Naive thymus-derived CD4-positive, alpha-beta T cell (primary cell): Measurements from ENCODE around the gene CUL9. TPM values are rescaled to one million over a fixed set of nuclear protein-coding genes. Genes with fewer than 3 reads are reported as not detected.
A peak's percentile ranks its signal among the peaks of the same experiment; 100 is the strongest.

Experiments
- ATAC-seq: fragments of 150-1000 bp; cut with Tn5 transposase; 2 replicates; pipeline ENCODE4 v1.10.0; 2021; ENCODE audit warnings: mild to moderate bottlenecking, moderate library complexity
- CTCF ChIA-PET: fragments of 350-600 bp; sonication (Branson Sonifier 250); formaldehyde crosslinking; loops from one replicate; lab custom pipeline; 2021; ENCODE audit warnings: antibody characterized with exemption; lab: Charles Lee
- POLR2A ChIA-PET: fragments of 350-600 bp; sonication (Branson Sonifier 250); formaldehyde crosslinking; loops from one replicate; lab custom pipeline; 2021; ENCODE audit warnings: antibody characterized with exemption, inconsistent platforms; lab: Charles Lee
- DNase-seq, 9 donors: peaks; one replicate each; pipeline versions ENCODE4 v3.0.0 to v3.0.0-alpha.2; 2020 to 2022; ENCODE audit warnings: mixed read lengths in 1 of 9
- H3K27ac ChIP-seq: one replicate; pipeline ENCODE4 v1.7.0; 2013; ENCODE audit warnings: mild to moderate bottlenecking, low read depth, low read length, moderate library complexity
- H3K27me3 ChIP-seq, 2 donors: one replicate each; pipeline ENCODE4 v1.7.0; 2013; ENCODE audit warnings: low read length in 2 of 2, mild to moderate bottlenecking in 2 of 2, moderate library complexity in 2 of 2; ENCODE audit not compliant: control insufficient read depth in 2 of 2, insufficient read depth in 2 of 2
- H3K36me3 ChIP-seq, 3 experiments: 1 replicate in 2 of 3; 2 replicates in 1 of 3; pipeline ENCODE4 v1.7.0; 2013; ENCODE audit warnings: low read length in 3 of 3, mild to moderate bottlenecking in 3 of 3, moderate library complexity in 1 of 3; ENCODE audit not compliant: insufficient read depth in 3 of 3, control insufficient read depth in 2 of 3
- H3K4me1 ChIP-seq, 2 donors: one replicate each; pipeline ENCODE4 v1.7.0; 2013; ENCODE audit warnings: low read length in 2 of 2, mild to moderate bottlenecking in 2 of 2, moderate library complexity in 1 of 2; ENCODE audit not compliant: control insufficient read depth in 2 of 2, insufficient read depth in 2 of 2
- H3K4me3 ChIP-seq: 2 replicates; pipeline ENCODE4 v1.7.0; 2013; ENCODE audit warnings: mild to moderate bottlenecking, low read length
- H3K9me3 ChIP-seq, 3 experiments: 1 replicate in 2 of 3; 2 replicates in 1 of 3; pipeline ENCODE4 v1.7.0; 2013; ENCODE audit warnings: low read length in 3 of 3; ENCODE audit not compliant: control insufficient read depth in 2 of 3
- H3K27ac Mint-ChIP-seq, 9 donors: one replicate each; pipeline ENCODE4 v1.8.0; 2020 to 2022; ENCODE audit warnings: mixed read lengths in 9 of 9, mild to moderate bottlenecking in 8 of 9, moderate library complexity in 5 of 9, inconsistent platforms in 2 of 9
- H3K27me3 Mint-ChIP-seq, 5 donors: one replicate each; pipeline ENCODE4 v1.8.0; 2021 to 2022; ENCODE audit warnings: mixed read lengths in 5 of 5, mild to moderate bottlenecking in 1 of 5
- H3K36me3 Mint-ChIP-seq, 5 donors: one replicate each; pipeline ENCODE4 v1.8.0; 2020 to 2022; ENCODE audit warnings: mixed read lengths in 5 of 5, mild to moderate bottlenecking in 3 of 5, inconsistent platforms in 1 of 5
- H3K4me1 Mint-ChIP-seq, 7 donors: one replicate each; pipeline ENCODE4 v1.8.0; 2020 to 2022; ENCODE audit warnings: mixed read lengths in 7 of 7, mild to moderate bottlenecking in 3 of 7, inconsistent platforms in 1 of 7
- H3K4me3 Mint-ChIP-seq, 10 donors: one replicate each; pipeline ENCODE4 v1.8.0; 2020 to 2022; ENCODE audit warnings: mild to moderate bottlenecking in 10 of 10, mixed read lengths in 10 of 10, moderate library complexity in 6 of 10, inconsistent platforms in 2 of 10
- H3K9me3 Mint-ChIP-seq, 11 donors: one replicate each; pipeline ENCODE4 v1.8.0; 2020 to 2022; ENCODE audit warnings: mixed read lengths in 11 of 11, mild to moderate bottlenecking in 4 of 11, inconsistent platforms in 1 of 11, moderate library complexity in 1 of 11
- intact Hi-C, 2 donors: fragments of 100-400 bp; cut with micrococcal nuclease; formaldehyde crosslinking; loops; one replicate each; pipeline ENCODE4 v1.15.1; 2023
- polyA plus RNA-seq, 2 donors: library from polyadenylated mRNA; unstranded; fragments of 300-500 nt; fragmentation: Illumina TruSeq; gene quantifications; one replicate each; pipeline ENCODE4 v1.2.3, GENCODE V29; 2021
- total RNA-seq, 6 experiments: library from RNA in 5 of 6; stranded (reverse) in 5 of 6; gene quantifications; 1 replicate in 5 of 6; 2 replicates in 1 of 6; pipeline ENCODE4 v1.2.3 and lab custom pipeline; 2021 to 2026

The CUL9 gene
- total and polyA plus RNA-seq, 7 experiments from 2014 or later: 12.3 to 123 (median 97.3) TPM

GRCh38 chr6:43181621-43181941 lies 415 bp upstream of the CUL9 start:
- intact Hi-C loops: no loop called here
- Histone ChIP-seq H3K9me3 (no peaks in the 10 kb centered on the region), H3K36me3 (peaks cover 8 to 52% (median 15%) of the 10 kb centered on the region in 3 experiments), H3K4me1 (peaks cover 34 to 46% of the 10 kb centered on the region in 2 donors), H3K4me3 (peak overlapping the region; percentile 81), H3K27ac (peak overlapping the region; percentile 87), H3K27me3 (no peaks in the 10 kb centered on the region)
- DNase-seq: no peak
- ATAC-seq: no peak
- H3K27ac Mint-ChIP-seq: peak overlapping the region; percentile 81 to 97 (median 94)
- no peaks in the 10 kb centered on the region for H3K27me3 Mint-ChIP-seq
- no peaks in the 10 kb centered on the region for H3K9me3 Mint-ChIP-seq
- peaks cover 0 to 30% (median 25%) of the 10 kb centered on the region in 5 donors for H3K36me3 Mint-ChIP-seq
- ChIA-PET POLR2A (interaction anchor here (1.2 to 1.9 kb wide), 4 partner anchors 9 to 197 kb away, joined by 5 to 21 read pairs (median 7); partner anchors contain the start of genes PPP2R5D and SRF), CTCF (interaction anchor here (0.8 kb wide), 1 partner anchor 24 kb away, joined by 3 read pairs; no protein-coding TSS in a partner anchor)
- peaks cover 41 to 55% (median 53%) of the 10 kb centered on the region in 7 donors for H3K4me1 Mint-ChIP-seq
- H3K4me3 Mint-ChIP-seq: peak overlapping the region; percentile 88 to 99 (median 93)

- Mint-ChIP-seq H3K36me3 (peaks cover 0 to 29% (median 27%) of the 10 kb centered on the region in 5 donors), H3K4me3 (peak overlapping the region; percentile 88 to 99 (median 93)), H3K27ac (peak overlapping the region; percentile 86 to 97 (median 94)), H3K4me1 (peaks cover 43 to 72% (median 61%) of the 10 kb centered on the region in 7 donors), H3K27me3 (no peaks in the 10 kb centered on the region), H3K9me3 (no peaks in the 10 kb centered on the region)
- ATAC-seq (no peak), DNase-seq (no peak)
- no peak overlapping the region for H3K4me3 ChIP-seq
- peak overlapping the region; percentile 87 for H3K27ac ChIP-seq
- H3K36me3 ChIP-seq: peaks cover 12 to 53% (median 21%) of the 10 kb centered on the region in 3 experiments
- H3K27me3 ChIP-seq: no peaks in the 10 kb centered on the region
- H3K9me3 ChIP-seq: no peaks in the 10 kb centered on the region
- peaks cover 34 to 51% of the 10 kb centered on the region in 2 donors for H3K4me1 ChIP-seq
- intact Hi-C loops: loop anchor here in 1 of 2 donors (2.0 kb wide), 1 partner anchor 41 kb away; no protein-coding TSS in a partner anchor
- CTCF ChIA-PET: no interaction called here
- POLR2A ChIA-PET: interaction anchor here (1.9 kb wide), 3 partner anchors 11 to 199 kb away, joined by 4 to 21 read pairs (median 5); partner anchors contain the start of genes PPP2R5D and SRF
Observed at GRCh38 chr6:43183441-43183840, 1.4 kb downstream of the CUL9 start.

- intact Hi-C loops: loop anchor here in 1 of 2 donors (2.0 kb wide), 1 partner anchor 14 kb away; the partner anchor contains the start of gene SRF
- H3K4me3 Mint-ChIP-seq: peak overlapping the region; percentile 26 to 97 (median 82)
Observed at GRCh38 chr6:43184268-43184985, 2.4 kb downstream of the CUL9 start.

GRCh38 chr6:43185391-43185985 lies 3.5 kb downstream of the CUL9 start:
- ATAC-seq (peak; percentile 44), DNase-seq (peak in 7 of 9 donors; percentile 48 to 73 (median 68))
- Mint-ChIP-seq H3K27me3 (no peaks in the 10 kb centered on the region), H3K36me3 (peaks cover 0 to 34% (median 26%) of the 10 kb centered on the region in 5 donors), H3K4me1 (peaks cover 48 to 82% (median 72%) of the 10 kb centered on the region in 7 donors), H3K9me3 (no peaks in the 10 kb centered on the region), H3K4me3 (peak overlapping the region; percentile 52 to 97 (median 80)), H3K27ac (peak overlapping the region; percentile 62 to 97 (median 75))
- Histone ChIP-seq H3K9me3 (no peaks in the 10 kb centered on the region), H3K27ac (peak overlapping the region; percentile 87), H3K4me3 (no peak overlapping the region), H3K27me3 (no peaks in the 10 kb centered on the region), H3K36me3 (peaks cover 12 to 50% (median 16%) of the 10 kb centered on the region in 3 experiments), H3K4me1 (peaks cover 34 to 51% of the 10 kb centered on the region in 2 donors)
- intact Hi-C loops: loop anchor here in 1 of 2 donors (2.0 to 5.0 kb wide), 2 partner anchors 15 to 1208 kb away; partner anchors contain the start of gene SRF
- POLR2A ChIA-PET: interaction anchor here (0.6 to 2.5 kb wide), 9 partner anchors 10 to 201 kb away, joined by 3 to 13 read pairs (median 4); partner anchors contain the start of genes PPP2R5D and SRF
- CTCF ChIA-PET: interaction anchor here (1.6 to 1.7 kb wide), 2 partner anchors 27 to 45 kb away, joined by 4 to 5 read pairs; no protein-coding TSS in a partner anchor

More at GRCh38 chr6:43184268-43184985, 2.4 kb downstream of the CUL9 start:
- peaks cover 12 to 47% (median 16%) of the 10 kb centered on the region in 3 experiments for H3K36me3 ChIP-seq
- ATAC-seq (no peak), DNase-seq (no peak)
- H3K27me3 ChIP-seq: no peaks in the 10 kb centered on the region
- no peak overlapping the region for H3K4me3 ChIP-seq
- H3K27ac Mint-ChIP-seq: peak overlapping the region; percentile 19 to 97 (median 85)
- H3K4me1 Mint-ChIP-seq: peaks cover 43 to 76% (median 65%) of the 10 kb centered on the region in 7 donors
- no peaks in the 10 kb centered on the region for H3K9me3 ChIP-seq
- peak overlapping the region; percentile 87 for H3K27ac ChIP-seq
- H3K36me3 Mint-ChIP-seq: peaks cover 0 to 29% (median 26%) of the 10 kb centered on the region in 5 donors
- POLR2A ChIA-PET: interaction anchor here (0.8 to 2.5 kb wide), 6 partner anchors 10 to 200 kb away, joined by 4 to 13 read pairs (median 4); partner anchors contain the start of genes PPP2R5D and SRF
- H3K27me3 Mint-ChIP-seq: no peaks in the 10 kb centered on the region
- CTCF ChIA-PET: interaction anchor here (1.7 kb wide), 1 partner anchor 46 kb away, joined by 4 read pairs; no protein-coding TSS in a partner anchor
- no peaks in the 10 kb centered on the region for H3K9me3 Mint-ChIP-seq
- peaks cover 34 to 51% of the 10 kb centered on the region in 2 donors for H3K4me1 ChIP-seq

- no peak for ATAC-seq
- CTCF ChIA-PET: interaction anchor here (1.6 to 1.7 kb wide), 2 partner anchors 27 to 44 kb away, joined by 4 to 5 read pairs; no protein-coding TSS in a partner anchor
- Histone ChIP-seq H3K4me3 (no peak overlapping the region), H3K27ac (peak overlapping the region; percentile 87), H3K27me3 (no peaks in the 10 kb centered on the region), H3K4me1 (peaks cover 34 to 51% of the 10 kb centered on the region in 2 donors), H3K36me3 (peaks cover 12 to 50% (median 16%) of the 10 kb centered on the region in 3 experiments), H3K9me3 (no peaks in the 10 kb centered on the region)
- no peaks in the 10 kb centered on the region for H3K9me3 Mint-ChIP-seq
- peaks cover 0 to 39% (median 26%) of the 10 kb centered on the region in 5 donors for H3K36me3 Mint-ChIP-seq
- peaks cover 51 to 85% (median 75%) of the 10 kb centered on the region in 7 donors for H3K4me1 Mint-ChIP-seq
- no peaks in the 10 kb centered on the region for H3K27me3 Mint-ChIP-seq
- POLR2A ChIA-PET: interaction anchor here (0.6 to 2.5 kb wide), 7 partner anchors 9 to 61 kb away, joined by 3 to 13 read pairs (median 4); partner anchors contain the start of gene SRF
- peak overlapping the region in 8 of 9 donors; percentile 70 to 97 (median 85) for H3K27ac Mint-ChIP-seq
- DNase-seq: no peak
- H3K4me3 Mint-ChIP-seq: peak overlapping the region in 2 of 10 donors; percentile 94 to 97
- intact Hi-C loops: loop anchor here in 1 of 2 donors (5.0 kb wide), 1 partner anchor 1209 kb away; no protein-coding TSS in a partner anchor
Observed at GRCh38 chr6:43186019-43186418, 4.0 kb downstream of the CUL9 start.
